Measurements from ENCODE around the gene STX16. TPM values are rescaled to one million over a fixed set of nuclear protein-coding genes. Genes with fewer than 3 reads are reported as not detected.

Gene STX16
- total and polyA plus RNA-seq, 2 of the 13 experiments (the other 11 are each of a cell fraction or from before 2014, with no cell fraction given), result 28.0 to 72.7 TPM

DNA sequence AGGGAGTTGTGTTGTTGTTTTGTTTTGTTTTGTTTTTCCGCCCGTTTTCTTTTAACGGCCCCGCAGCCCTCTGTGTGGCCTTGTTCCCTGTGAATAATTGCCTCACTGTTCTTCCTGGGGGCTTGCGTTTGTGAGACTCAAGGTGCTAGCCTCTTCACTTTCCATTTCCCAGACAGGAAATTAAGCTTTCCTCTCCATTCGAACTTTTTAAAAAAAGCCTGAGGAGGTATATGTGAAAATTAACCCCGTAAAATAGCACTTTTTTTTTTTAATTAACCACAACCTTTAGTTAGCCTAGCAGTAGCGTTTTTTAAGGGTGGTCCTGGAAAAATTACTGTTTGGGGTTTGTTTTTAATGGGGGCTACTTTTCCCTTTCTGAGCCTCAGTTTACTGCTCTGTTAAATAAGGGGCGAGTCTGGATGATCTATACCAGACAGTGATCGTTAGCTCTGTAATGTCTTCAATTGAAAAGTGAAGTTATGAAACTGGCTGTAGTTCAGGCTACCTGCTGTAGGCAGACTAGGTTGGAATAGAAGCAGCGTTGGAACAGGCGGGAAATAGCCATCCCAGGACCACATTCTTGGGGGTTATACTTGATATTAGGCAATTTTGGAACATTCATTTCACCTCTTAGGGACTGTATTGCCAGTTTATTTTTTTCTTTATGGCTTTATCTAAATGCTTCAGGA, 1.7 kb downstream of the STX16 start (continued):
- TF ChIP-seq CREM (IDR thresholded peaks at IDR 0.05) (peak; percentile 12; the same call in 1 of the 2 replicates), CREM (CRISPR knock-in tag; IDR thresholded peaks at IDR 0.05) (no peak)

DNA sequence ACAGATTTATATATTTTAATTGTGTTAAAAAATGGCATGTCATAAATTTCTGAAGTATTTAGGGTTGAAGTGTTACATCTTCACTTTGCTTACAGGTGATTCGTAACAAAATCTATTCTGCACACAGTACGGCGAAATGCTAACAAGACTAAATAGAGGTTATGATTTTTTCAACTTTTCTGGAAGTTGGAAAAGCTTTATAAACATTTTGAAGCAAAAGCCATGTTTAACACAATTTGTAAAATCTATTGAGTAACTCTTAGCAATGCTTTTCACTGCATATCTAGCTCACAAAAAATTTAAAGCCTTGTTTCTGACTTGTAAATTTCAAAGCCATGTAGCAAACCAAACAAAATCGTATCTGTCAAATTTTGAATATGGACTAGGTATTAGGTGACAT, 3.3 kb downstream of the STX16 start:
- H3K4me2 ChIP-seq (ENCODE audit: low read depth, low read length), result peak overlapping the region; percentile 91
- CTCF ChIA-PET (ENCODE audit: low intra/inter-chr PET ratio, low total read pairs), result no interaction called here
- peaks cover 40% of the 10 kb centered on the region for H4K20me1 ChIP-seq (ENCODE audit: insufficient read depth, low read length)

DNA sequence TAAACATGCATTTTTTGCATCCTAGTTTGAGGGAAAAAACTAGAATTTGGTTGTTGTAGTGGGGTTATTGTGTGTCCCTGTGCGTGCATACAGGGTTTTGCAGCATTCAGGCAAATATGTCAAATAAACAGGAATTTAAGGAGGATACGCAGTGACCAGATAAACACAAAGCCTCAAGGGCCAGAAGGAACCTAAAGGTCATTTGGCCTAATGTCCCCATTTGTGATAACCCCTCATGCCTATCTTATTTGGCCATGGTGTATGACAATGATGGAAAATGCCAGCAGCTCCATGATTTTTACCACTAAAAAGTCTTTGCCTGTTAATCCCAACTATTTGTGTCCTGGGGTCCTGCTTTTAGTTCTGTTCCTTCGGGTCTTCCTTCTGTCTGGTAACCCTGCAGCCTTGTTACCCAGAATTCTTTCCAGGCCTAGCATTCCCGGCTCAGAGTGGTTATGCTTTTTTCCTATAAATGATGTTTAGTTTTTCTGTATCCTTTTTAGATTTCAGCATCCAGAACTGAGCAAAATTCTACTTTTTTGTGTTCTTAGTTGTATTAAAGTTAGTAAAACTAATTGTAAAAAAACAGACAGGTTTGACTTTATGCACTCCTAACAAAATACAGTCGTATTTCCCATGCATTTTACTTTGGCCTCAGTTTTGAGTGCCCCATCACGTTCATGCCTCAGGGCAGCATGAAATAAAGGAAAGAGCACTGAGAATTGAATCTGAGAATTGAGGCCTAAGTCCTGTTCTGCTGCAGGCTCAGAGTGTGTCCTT, 4.4 kb downstream of the STX16 start:
- no peak for FAIRE-seq
- no peak for ATAC-seq
- no peak overlapping the region for H3K4me3 ChIP-seq (replicated peaks in 1 of 3; ENCODE audit: insufficient read depth in 1 of 3, low read depth in 2 of 3, low read length in 3 of 3)
- no peak overlapping the region for H3K27ac ChIP-seq (ENCODE audit: extremely low read length, insufficient read depth, low read length)
- intact Hi-C loops (cut with micrococcal nuclease; ENCODE audit: unreplicated experiment), result loop anchor here (10.0 kb wide), 1 partner anchor 239 kb away; no protein-coding TSS in a partner anchor
- 92% methylated on average over 6 of the region's 6 CpGs for WGBS (ENCODE audit: low lambda C conversion rate)
- in situ Hi-C loops (cut with HindIII; ENCODE audit: extremely low pct_ligation_motif_present, low pct_unique_long_range_greater_than_20kb), result loop anchor here (10.0 kb wide), 1 partner anchor 411 kb away; no protein-coding TSS in a partner anchor
- H3K4me1 ChIP-seq (ENCODE audit: insufficient read depth, low read length), result peaks cover 59% of the 10 kb centered on the region
- H3K79me2 ChIP-seq (ENCODE audit: insufficient read depth, low read length), result peaks cover 95% of the 10 kb centered on the region
- no peak for DNase-seq (ENCODE audit: low spot score)
- no peak overlapping the region for H2AFZ ChIP-seq (ENCODE audit: low read length)
- H3K27me3 ChIP-seq (ENCODE audit: control insufficient read depth in 1 of 2, insufficient read depth in 2 of 2, low read length in 2 of 2), result no peaks in the 10 kb centered on the region; a peak in 1 of 5 replicates
- peaks cover 8 to 17% of the 10 kb centered on the region in 2 experiments for H3K36me3 ChIP-seq (replicated peaks in 1 of 2; ENCODE audit: control insufficient read depth in 1 of 2, insufficient read depth in 2 of 2, low read length in 2 of 2)
- peak overlapping the region; percentile 8; the same call in 1 of the 2 replicates for H3K9ac ChIP-seq (ENCODE audit: insufficient read depth, low read depth, low read length)
- H3K9me3 ChIP-seq (ENCODE audit: low read length), result no peaks in the 10 kb centered on the region
- POLR2A ChIA-PET, result no interaction called here
- peak overlapping the region; percentile 29 for H3K4me2 ChIP-seq (ENCODE audit: low read depth, low read length)
- CTCF ChIA-PET (ENCODE audit: low intra/inter-chr PET ratio, low total read pairs), result no interaction called here
- H4K20me1 ChIP-seq (ENCODE audit: insufficient read depth, low read length), result peaks cover 48% of the 10 kb centered on the region
- BruUV-seq (replicated peaks), result no TSS peak
- TF ChIP-seq, protein P1, sequence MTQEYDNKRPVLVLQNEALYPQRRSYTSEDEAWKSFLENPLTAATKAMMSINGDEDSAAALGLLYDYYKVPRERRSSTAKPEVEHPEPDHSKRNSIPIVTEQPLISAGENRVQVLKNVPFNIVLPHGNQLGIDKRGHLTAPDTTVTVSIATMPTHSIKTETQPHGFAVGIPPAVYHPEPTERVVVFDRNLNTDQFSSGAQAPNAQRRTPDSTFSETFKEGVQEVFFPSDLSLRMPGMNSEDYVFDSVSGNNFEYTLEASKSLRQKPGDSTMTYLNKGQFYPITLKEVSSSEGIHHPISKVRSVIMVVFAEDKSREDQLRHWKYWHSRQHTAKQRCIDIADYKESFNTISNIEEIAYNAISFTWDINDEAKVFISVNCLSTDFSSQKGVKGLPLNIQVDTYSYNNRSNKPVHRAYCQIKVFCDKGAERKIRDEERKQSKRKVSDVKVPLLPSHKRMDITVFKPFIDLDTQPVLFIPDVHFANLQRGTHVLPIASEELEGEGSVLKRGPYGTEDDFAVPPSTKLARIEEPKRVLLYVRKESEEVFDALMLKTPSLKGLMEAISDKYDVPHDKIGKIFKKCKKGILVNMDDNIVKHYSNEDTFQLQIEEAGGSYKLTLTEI (CRISPR knock-in tag; conservative IDR thresholded peaks at IDR 0.05), result no peak
- TF ChIP-seq GABPB1 (CRISPR knock-in tag; IDR thresholded peaks at IDR 0.05) (no peak), HMGA1 (CRISPR knock-in tag; conservative IDR thresholded peaks at IDR 0.05) (no peak), BHLHE40 (IDR thresholded peaks at IDR 0.05; ENCODE audit: low read length) (no peak), ONECUT2 (CRISPR knock-in tag; IDR thresholded peaks at IDR 0.05) (no peak)
- TF ChIP-seq, protein P2, sequence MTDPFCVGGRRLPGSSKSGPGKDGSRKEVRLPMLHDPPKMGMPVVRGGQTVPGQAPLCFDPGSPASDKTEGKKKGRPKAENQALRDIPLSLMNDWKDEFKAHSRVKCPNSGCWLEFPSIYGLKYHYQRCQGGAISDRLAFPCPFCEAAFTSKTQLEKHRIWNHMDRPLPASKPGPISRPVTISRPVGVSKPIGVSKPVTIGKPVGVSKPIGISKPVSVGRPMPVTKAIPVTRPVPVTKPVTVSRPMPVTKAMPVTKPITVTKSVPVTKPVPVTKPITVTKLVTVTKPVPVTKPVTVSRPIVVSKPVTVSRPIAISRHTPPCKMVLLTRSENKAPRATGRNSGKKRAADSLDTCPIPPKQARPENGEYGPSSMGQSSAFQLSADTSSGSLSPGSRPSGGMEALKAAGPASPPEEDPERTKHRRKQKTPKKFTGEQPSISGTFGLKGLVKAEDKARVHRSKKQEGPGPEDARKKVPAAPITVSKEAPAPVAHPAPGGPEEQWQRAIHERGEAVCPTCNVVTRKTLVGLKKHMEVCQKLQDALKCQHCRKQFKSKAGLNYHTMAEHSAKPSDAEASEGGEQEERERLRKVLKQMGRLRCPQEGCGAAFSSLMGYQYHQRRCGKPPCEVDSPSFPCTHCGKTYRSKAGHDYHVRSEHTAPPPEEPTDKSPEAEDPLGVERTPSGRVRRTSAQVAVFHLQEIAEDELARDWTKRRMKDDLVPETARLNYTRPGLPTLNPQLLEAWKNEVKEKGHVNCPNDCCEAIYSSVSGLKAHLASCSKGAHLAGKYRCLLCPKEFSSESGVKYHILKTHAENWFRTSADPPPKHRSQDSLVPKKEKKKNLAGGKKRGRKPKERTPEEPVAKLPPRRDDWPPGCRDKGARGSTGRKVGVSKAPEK (CRISPR knock-in tag; IDR thresholded peaks at IDR 0.05; ENCODE audit: borderline replicate concordance), result no peak

More for the DNA sequence above, 3.3 kb downstream of the STX16 start:
- POLR2A ChIA-PET, result no interaction called here
- no peak for ATAC-seq
- Histone ChIP-seq H3K4me3 (replicated peaks in 1 of 3; ENCODE audit: insufficient read depth in 1 of 3, low read depth in 2 of 3, low read length in 3 of 3) (no peak overlapping the region; a peak in 1 of 6 replicates), H3K4me1 (ENCODE audit: insufficient read depth, low read length) (peaks cover 62% of the 10 kb centered on the region), H2AFZ (ENCODE audit: low read length) (no peak overlapping the region), H3K79me2 (ENCODE audit: insufficient read depth, low read length) (peaks cover 83% of the 10 kb centered on the region), H3K9ac (ENCODE audit: insufficient read depth, low read depth, low read length) (no peak overlapping the region), H3K27me3 (ENCODE audit: control insufficient read depth in 1 of 2, insufficient read depth in 2 of 2, low read length in 2 of 2) (no peaks in the 10 kb centered on the region; a peak in 1 of 5 replicates), H3K9me3 (ENCODE audit: low read length) (no peaks in the 10 kb centered on the region), H3K36me3 (replicated peaks in 1 of 2; ENCODE audit: control insufficient read depth in 1 of 2, insufficient read depth in 2 of 2, low read length in 2 of 2) (peaks cover 3 to 8% of the 10 kb centered on the region in 2 experiments; a peak in 4 of 5 replicates), H3K27ac (ENCODE audit: extremely low read length, insufficient read depth, low read length) (no peak overlapping the region)
- FAIRE-seq, result no peak
- in situ Hi-C loops (cut with HindIII; ENCODE audit: extremely low pct_ligation_motif_present, low pct_unique_long_range_greater_than_20kb) (loop anchor here (10.0 kb wide), 1 partner anchor 410 kb away; no protein-coding TSS in a partner anchor), intact Hi-C loops (cut with micrococcal nuclease; ENCODE audit: unreplicated experiment) (loop anchor here (10.0 kb wide), 1 partner anchor 240 kb away; no protein-coding TSS in a partner anchor)
- DNase-seq (ENCODE audit: low spot score), result no peak
- BruUV-seq (replicated peaks), result no TSS peak
- WGBS (ENCODE audit: low lambda C conversion rate), result 94% methylated on average over 4 of the region's 4 CpGs
- TF ChIP-seq SAFB2 (CRISPR knock-in tag; IDR thresholded peaks at IDR 0.05; ENCODE audit: borderline replicate concordance, low read depth) (no peak), ZNF878 (CRISPR knock-in tag; IDR thresholded peaks at IDR 0.05) (0 out of 2 replicates have a peak, but pooled peaks have one; percentile 22)
